Parathyroid adenoma (tissue), 2 donors: ENCODE measurements around the gene GPRC5A.

ENCODE experiments used
- H2AFZ ChIP-seq: fragments of 300-600 bp; sonication (generic); one replicate; pipeline ENCODE4 v1.7.0; 2017; ENCODE audit warnings: antibody characterized with exemption, mild to moderate bottlenecking
- H3K27ac ChIP-seq: fragments of 300-600 bp; sonication (generic); one replicate; pipeline ENCODE4 v1.7.0; 2017
- H3K27me3 ChIP-seq: fragments of 300-600 bp; sonication (generic); one replicate; pipeline ENCODE4 v1.7.0; 2017; ENCODE audit warnings: low read length; ENCODE audit not compliant: control insufficient read depth, insufficient read depth
- H3K36me3 ChIP-seq: fragments of 300-600 bp; sonication (generic); one replicate; pipeline ENCODE4 v1.7.0; 2017; ENCODE audit warnings: low read length; ENCODE audit not compliant: control insufficient read depth, insufficient read depth
- H3K4me1 ChIP-seq: fragments of 300-600 bp; sonication (generic); one replicate; pipeline ENCODE4 v1.7.0; 2017; ENCODE audit warnings: control low read depth
- H3K4me2 ChIP-seq: fragments of 300-600 bp; sonication (generic); one replicate; pipeline ENCODE4 v1.7.0; 2017; ENCODE audit warnings: low read length
- H3K4me3 ChIP-seq: fragments of 300-600 bp; sonication (generic); one replicate; pipeline ENCODE4 v1.7.0; 2017; ENCODE audit warnings: low read depth, low read length
- H3K79me2 ChIP-seq: fragments of 300-600 bp; sonication (generic); one replicate; pipeline ENCODE4 v1.7.0; 2017; ENCODE audit warnings: control low read depth
- H3K9ac ChIP-seq: fragments of 300-600 bp; sonication (generic); one replicate; pipeline ENCODE4 v1.7.0; 2017; ENCODE audit warnings: mild to moderate bottlenecking
- H3K9me3 ChIP-seq: fragments of 300-600 bp; sonication (generic); one replicate; pipeline ENCODE4 v1.7.0; 2017; ENCODE audit warnings: low read length; ENCODE audit not compliant: control insufficient read depth
- CTCF ChIP-seq: fragments of 300-600 bp; sonication (generic); IDR thresholded peaks from one replicate; pipeline ENCODE4 v1.7.0; 2017; ENCODE audit warnings: antibody characterized with exemption, mild to moderate bottlenecking
- donor health status: primary hyperparathyroidism.

The GPRC5A gene

GRCh38 chr12:12890543-12891079 lies 751 bp upstream of the GPRC5A start:
- Histone ChIP-seq H2AFZ (peak overlapping the region; percentile 88), H3K9me3 (no peaks in the 10 kb centered on the region), H3K9ac (no peak overlapping the region), H3K36me3 (no peaks in the 10 kb centered on the region), H3K4me2 (peak overlapping the region; percentile 91), H3K4me1 (no peaks in the 10 kb centered on the region), H3K79me2 (no peaks in the 10 kb centered on the region), H3K4me3 (peak overlapping the region; percentile 70), H3K27me3 (no peaks in the 10 kb centered on the region), H3K27ac (no peak overlapping the region)
- TF ChIP-seq CTCF, result no peak

DNA sequence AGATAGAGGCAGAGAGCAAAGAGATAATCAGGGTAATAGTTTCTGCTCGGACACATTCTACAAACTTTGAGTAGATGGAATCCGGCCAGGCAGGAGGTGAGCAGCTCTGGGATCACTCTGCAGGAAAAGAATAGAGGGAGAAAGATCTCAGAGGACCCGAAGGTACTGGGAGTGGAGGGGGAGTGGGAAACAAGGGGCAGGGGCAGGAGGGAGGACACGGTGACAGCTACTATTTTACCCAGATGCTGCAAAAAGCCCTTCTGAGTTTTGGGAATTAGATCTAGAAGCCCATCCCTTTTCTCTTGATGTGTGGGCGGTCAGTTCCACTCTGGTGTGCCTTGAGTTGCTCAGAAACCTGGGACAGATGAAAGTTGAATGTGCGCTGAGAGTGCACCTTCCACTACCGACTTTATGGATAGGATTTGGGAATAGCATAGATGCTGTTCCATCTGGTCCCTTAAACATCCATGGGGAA lies 556 bp downstream of the GPRC5A start:
- H3K79me2 ChIP-seq, result no peaks in the 10 kb centered on the region
- no peak overlapping the region for H3K4me2 ChIP-seq
- H3K4me3 ChIP-seq, result no peak overlapping the region
- no peak overlapping the region for H3K9ac ChIP-seq
- H3K9me3 ChIP-seq, result no peaks in the 10 kb centered on the region
- H3K36me3 ChIP-seq, result no peaks in the 10 kb centered on the region
- TF ChIP-seq CTCF, result no peak
- no peak overlapping the region for H3K27ac ChIP-seq
- H3K27me3 ChIP-seq, result no peaks in the 10 kb centered on the region
- no peaks in the 10 kb centered on the region for H3K4me1 ChIP-seq
- no peak overlapping the region for H2AFZ ChIP-seq

DNA sequence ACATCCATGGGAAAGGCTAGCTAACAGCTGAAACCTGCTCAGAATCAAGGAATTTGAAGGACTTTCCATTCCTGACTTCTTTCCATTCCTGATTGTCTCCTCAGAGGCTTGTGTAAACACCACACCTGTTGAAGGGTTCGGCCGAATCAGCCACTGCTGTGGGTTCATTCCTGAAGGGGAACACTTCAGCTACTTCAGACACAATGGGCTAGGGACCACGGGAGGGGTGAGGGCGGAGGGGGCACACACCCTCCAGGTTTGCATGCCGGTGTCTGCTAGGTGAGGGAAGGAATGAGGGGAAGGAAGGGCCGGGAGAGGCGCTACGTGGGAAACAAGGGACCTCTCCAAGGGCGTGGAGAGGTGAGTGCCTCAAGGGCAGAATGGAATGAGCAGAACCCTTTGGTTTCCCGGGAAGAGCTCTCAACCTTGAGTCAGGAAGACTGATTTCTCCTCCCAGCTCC lies 1.3 kb downstream of the GPRC5A start:
- Histone ChIP-seq H3K4me3 (no peak overlapping the region), H3K9ac (no peak overlapping the region), H3K27me3 (no peaks in the 10 kb centered on the region), H3K4me2 (no peak overlapping the region), H2AFZ (no peak overlapping the region), H3K36me3 (no peaks in the 10 kb centered on the region), H3K27ac (no peak overlapping the region), H3K79me2 (no peaks in the 10 kb centered on the region), H3K4me1 (no peaks in the 10 kb centered on the region), H3K9me3 (no peaks in the 10 kb centered on the region)
- no peak for TF ChIP-seq CTCF

GRCh38 chr12:12893438-12893837 lies 2.1 kb downstream of the GPRC5A start:
- Histone ChIP-seq H3K36me3 (no peaks in the 10 kb centered on the region), H3K9me3 (no peaks in the 10 kb centered on the region), H3K79me2 (no peaks in the 10 kb centered on the region), H3K4me3 (no peak overlapping the region), H3K4me1 (no peaks in the 10 kb centered on the region), H3K4me2 (no peak overlapping the region), H2AFZ (no peak overlapping the region), H3K27me3 (no peaks in the 10 kb centered on the region), H3K9ac (no peak overlapping the region), H3K27ac (no peak overlapping the region)
- no peak for TF ChIP-seq CTCF

DNA sequence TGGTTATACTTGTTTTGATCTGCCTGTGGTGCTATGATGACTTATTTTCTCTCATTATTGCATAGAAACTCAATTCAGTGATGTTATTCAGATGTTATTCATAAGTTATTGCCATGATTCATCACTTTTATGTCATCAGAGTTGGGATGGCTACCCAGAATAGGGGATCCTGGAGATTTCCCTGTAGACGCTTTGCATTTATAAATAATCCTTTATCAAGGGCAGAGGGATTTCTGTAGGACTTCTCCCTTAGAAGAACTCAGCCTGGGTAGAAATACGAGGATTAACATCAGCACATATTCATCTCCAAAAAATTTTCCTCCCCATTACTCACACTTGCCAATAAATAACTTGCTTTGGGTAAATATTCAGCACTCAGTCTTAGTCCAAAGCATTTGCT lies 4.9 kb downstream of the GPRC5A start:
- Histone ChIP-seq H3K36me3 (no peaks in the 10 kb centered on the region), H3K9me3 (no peaks in the 10 kb centered on the region), H3K4me1 (no peaks in the 10 kb centered on the region), H2AFZ (no peak overlapping the region), H3K27me3 (no peaks in the 10 kb centered on the region), H3K4me3 (no peak overlapping the region), H3K9ac (no peak overlapping the region), H3K79me2 (no peaks in the 10 kb centered on the region), H3K4me2 (no peak overlapping the region), H3K27ac (no peak overlapping the region)
- no peak for TF ChIP-seq CTCF
